NCI-H82 treated with DMSO at 0.1 percent for 48 hours (cell line): ENCODE data around the gene ZNF79.
"Not testable (repeated sequence)": the region's sequence is repeated elsewhere in the genome, so short reads cannot be mapped to it uniquely, and the experiment has no call there.

Source experiments
- DNase-seq: peaks from one replicate; lab custom pipeline; 2025; ENCODE audit not compliant: unreplicated experiment; lab: John Stamatoyannopoulos, UW

The ZNF79 gene

GRCh38 chr9:127451858-127452656 lies 27.9 kb downstream of the ZNF79 start:
- DNase-seq: no peak

- DNase-seq: no peak
Observed at GRCh38 chr9:127452691-127453090, 28.5 kb downstream of the ZNF79 start.

GRCh38 chr9:127455324-127455992 lies 31.3 kb downstream of the ZNF79 start:
- no peak for DNase-seq

- DNase-seq: no peak
Observed at GRCh38 chr9:127457191-127457878, 33.2 kb downstream of the ZNF79 start.

DNA sequence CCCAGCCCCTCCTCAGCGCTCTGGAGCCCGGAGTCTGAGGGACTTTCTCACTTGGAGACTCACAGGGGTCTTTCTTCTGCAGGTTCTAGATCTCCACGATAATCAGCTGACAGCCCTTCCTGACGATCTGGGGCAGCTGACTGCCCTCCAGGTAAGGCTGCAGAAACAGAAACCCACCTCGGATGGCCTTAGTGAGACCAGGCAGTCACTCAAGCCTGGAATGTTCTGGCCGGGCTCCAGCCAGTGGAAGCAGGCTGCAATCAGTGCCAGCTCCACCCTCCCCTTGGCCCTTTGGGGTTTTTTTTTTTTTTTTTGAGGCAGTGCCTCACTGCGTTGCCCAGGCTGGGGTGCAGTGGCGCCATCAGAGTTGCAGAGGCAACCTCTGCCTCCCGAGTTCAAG lies 34.7 kb downstream of the ZNF79 start:
- DNase-seq: no peak

GRCh38 chr9:127463382-127463781 lies 39.2 kb downstream of the ZNF79 start:
- peak; percentile 25 for DNase-seq

- DNase-seq: no peak
Observed at GRCh38 chr9:127463911-127464310, 39.7 kb downstream of the ZNF79 start.

DNA sequence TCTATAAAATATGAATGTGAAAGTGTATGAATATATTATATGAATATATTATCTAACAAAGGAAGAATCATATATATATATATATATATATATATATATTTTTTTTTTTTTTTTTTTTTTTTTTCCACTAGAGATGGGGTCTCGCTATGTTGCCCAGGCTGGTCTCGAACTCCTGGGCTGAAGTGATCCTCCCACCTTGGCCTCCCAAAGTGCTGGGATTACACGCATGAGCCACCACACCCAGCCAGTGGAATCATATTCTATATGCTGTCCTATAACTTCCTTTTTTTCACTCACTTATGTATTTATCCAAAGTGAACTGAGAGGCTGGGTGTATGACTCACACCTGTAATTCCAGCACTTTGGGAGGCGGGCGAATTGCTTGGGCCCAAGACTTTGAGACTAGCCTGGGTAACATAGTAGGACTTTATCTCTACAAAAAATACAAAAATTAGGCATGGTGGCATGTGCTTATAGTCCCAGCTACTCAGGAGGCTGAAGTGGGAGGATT lies 42.3 kb downstream of the ZNF79 start:
- DNase-seq: not testable (repeated sequence)

DNA sequence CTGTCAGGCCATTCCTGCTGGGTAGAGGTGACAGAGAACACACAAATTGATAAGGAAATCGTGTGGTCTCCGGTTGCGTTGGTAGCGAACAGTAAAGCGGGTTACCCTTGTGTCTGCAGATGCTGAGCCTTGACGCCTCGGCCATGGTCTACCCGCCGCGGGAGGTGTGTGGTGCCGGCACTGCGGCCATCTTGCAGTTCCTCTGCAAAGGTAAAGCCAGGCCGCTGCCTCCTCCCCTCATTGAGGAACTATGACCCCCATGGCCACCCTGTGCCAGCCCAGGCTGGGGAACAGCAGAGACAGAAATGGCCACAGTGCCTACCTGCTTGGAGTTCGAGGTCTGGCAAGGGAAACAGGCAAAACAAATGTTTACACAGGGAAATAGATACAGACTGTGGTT lies 43.4 kb downstream of the ZNF79 start:
- DNase-seq: no peak

- no peak for DNase-seq
Observed at GRCh38 chr9:127470662-127471061, 46.5 kb downstream of the ZNF79 start.

GRCh38 chr9:127473501-127473900 lies 49.3 kb downstream of the ZNF79 start:
- no peak for DNase-seq

DNA sequence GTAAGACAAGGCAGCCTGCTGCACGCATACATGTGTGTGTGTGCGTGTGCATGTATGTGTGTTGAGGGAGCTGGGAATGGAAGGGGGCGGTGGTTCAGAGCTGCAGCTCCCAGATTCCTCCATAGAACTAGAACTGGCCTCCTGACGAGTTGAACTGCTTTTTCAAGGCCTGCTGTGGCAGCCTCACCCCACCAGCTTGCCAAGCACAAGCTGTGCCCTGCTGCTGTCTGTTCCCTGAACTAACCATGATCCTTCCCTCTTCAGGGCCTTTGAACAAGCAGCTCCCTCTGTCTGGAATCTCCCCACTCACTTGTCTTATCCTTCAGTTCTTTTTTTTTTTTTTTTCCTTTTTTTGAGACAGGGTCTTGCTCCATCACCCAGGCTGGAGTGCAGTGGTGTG lies 49.8 kb downstream of the ZNF79 start:
- no peak for DNase-seq

- DNase-seq: no peak
Observed at GRCh38 chr9:127474592-127474991, 50.4 kb downstream of the ZNF79 start.

- DNase-seq: no peak
Observed at GRCh38 chr9:127479507-127480081, 55.4 kb downstream of the ZNF79 start.

DNA sequence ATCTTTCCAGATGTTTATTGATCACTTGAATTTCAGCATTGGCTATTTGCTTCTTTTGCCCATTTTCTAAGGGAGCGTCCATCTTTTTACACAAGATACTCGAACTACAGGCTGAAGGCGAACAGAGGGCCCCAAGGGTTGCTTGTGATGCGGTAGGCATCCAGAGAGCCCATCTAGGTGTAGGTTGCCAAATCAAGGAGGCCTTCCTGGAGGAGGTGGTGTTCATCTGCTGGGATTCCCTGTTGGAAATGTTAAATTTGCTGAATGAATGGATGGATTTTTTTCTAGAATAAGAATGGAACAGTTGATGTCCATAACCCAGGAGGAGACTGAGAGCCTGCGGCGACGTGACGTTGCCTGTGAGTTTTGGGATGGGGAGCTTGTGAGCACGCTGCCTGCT lies 58.5 kb downstream of the ZNF79 start:
- no peak for DNase-seq

- no peak for DNase-seq
Observed at GRCh38 chr9:127485995-127486394, 61.8 kb downstream of the ZNF79 start.

DNA sequence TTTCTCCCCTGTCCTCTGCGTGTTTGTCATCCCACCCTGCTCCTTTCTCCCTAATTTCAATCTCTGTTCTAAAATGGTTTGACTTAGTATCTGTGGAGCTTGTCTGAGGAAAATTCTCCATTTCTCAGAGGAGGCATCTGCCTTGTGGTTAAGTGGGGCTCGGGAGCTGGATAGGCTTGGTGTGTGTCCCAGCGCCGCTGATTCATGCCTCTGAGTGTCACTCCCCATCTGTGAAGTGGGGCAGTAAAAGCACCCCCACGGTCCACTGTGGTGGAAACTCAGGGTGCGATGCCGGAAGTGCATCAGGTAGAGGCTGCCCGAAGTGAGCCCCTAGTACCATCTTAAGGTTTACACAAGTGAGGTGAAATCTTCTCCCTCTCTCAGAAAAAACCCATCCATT lies 64.8 kb downstream of the ZNF79 start:
- DNase-seq: no peak

- DNase-seq: no peak
Observed at GRCh38 chr9:127489471-127490115, 65.4 kb downstream of the ZNF79 start.

GRCh38 chr9:127490535-127491230 lies 66.5 kb downstream of the ZNF79 start:
- DNase-seq: no peak

DNA sequence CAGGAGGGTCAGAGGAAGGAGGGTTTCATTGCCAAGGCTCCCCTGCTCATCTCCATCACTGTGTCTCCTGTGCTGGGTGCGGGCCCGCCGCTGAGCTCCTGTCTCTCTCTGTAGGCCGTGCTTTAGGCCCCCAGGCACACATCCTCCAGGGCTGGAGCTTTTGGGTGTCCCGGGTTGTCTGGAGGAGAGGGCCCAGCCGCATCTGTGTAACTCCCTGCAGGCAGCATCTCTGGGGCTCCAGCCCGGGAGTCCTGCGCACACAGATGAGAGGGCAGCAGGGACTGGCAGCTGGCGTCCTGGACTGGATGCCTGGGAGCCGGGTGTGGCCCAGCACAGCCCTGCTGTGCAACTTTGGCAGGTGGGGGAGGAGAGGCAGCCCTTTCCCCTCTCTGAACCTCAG lies 67.3 kb downstream of the ZNF79 start:
- no peak for DNase-seq
